ENCODE results near the gene SRGAP3.

Gene SRGAP3

DNA sequence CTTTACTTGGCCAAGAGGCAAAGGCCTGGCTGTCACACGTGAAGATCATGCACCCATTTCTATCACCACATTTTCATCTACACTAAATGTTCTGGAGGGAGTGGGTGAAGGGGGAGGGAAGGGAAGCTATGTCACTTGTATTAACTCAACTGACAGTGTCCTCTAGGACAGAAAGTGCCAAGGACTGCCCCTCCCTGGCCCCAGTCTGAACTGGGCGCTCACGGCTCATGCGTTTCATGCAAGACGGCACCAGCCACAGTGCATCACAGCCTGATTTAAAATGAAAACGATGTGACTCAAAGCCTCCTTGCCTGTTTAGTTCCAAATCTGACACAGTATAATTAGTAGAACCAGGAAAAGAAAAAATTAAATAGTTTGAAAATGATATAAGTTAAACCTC lies 265.4 kb downstream of the SRGAP3 start:
- no peak for DNase-seq (ENCODE audit: low spot score)

DNA sequence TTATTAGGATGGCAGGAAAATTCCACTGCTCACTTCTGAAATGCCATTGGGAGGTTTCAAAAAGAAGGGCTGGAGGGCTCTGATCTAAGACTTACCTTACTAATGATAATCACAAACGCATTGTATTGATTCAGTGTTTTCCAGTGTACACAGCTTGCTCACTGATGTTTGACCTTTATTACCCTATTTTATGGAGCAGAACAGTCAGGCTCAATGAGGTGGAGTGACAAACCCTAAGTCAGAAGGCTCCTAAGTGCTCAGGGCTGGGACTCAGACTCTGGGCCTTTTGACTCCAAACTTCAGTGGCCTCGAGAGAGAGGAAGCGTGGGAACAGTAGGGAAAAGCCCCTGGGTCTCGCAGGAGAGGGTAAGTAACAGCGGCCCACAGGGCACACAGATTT lies 265.9 kb downstream of the SRGAP3 start:
- DNase-seq (ENCODE audit: low spot score), result no peak

DNA sequence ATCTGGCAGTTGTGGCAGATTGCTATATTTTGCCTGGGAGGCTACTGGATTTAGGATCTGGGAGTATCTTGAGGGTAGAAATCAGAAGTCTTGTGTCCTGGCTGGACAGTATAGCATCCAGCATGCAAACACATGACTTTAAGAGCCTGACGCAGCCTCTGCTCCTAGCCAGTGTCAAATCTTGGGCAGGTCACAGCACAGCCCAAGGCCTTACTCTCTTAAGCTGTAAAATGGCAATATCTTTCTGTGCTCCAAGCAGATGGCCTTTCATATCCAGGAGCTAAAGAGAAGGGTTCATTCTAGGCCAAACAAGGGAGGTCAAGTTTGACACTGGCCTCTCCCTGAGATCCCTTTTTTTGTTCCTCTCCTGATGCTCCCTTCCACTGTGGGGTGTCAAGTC lies 266.4 kb downstream of the SRGAP3 start:
- DNase-seq (ENCODE audit: low spot score), result no peak

DNA sequence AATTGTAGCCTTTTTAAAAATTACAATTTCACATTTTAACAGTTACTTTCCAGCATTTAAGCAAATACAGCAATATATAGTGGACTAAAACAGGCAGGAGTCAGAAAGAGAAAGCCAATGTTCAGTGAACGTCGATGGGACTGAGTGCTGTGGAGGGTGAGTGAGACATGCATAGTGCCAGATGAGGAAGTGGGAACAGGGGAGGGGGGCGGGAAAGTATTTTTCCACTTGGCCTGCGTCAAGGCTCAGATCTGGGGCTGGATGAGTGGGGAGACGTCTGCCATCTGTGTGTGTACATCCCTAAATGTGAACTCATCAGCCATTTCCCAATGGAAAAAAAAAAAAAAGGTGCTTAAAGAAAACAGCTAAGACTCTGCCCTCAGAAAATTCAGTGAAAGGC lies 266.9 kb downstream of the SRGAP3 start:
- DNase-seq (ENCODE audit: low spot score), result no peak

DNA sequence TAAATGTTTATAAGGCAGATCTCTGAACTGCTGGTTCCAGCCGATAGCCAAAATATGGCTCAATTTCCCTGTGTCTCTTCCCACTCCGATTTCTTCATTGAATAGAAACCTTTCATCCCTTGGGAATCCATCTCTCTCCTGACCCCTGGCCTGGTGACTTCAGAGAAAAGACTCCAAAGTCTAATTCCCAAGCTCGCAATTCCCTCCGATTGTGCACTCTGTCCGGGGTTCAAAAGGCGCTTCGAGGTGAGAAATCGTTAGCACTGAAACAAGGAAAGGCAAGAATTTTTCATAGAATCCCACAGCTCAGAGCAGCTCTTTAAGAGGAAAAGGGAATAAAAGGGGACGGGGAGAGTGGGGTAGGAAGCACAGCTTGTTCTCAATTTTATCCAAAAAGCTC lies 267.7 kb downstream of the SRGAP3 start:
- no peak for DNase-seq (ENCODE audit: low spot score)

DNA sequence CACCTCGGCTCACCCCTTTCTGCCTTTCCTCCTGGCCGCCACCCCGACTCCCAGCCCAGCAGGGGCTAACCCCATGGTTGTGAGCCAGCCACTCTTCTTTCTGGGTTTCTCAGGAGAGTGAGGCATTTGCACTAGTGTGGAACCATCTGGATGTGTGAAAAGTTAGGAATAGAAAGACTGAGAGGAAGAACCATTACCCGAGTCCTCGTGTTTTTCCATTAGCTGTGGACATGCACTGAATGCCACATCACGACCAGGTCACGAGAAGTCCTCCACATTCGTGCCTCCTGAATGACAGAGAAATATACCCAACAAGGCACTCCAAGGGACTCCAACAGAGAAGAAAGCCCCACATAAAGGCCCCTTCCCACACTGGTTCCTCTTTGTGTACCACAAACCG lies 268.1 kb downstream of the SRGAP3 start:
- DNase-seq (ENCODE audit: low spot score), result no peak

DNA sequence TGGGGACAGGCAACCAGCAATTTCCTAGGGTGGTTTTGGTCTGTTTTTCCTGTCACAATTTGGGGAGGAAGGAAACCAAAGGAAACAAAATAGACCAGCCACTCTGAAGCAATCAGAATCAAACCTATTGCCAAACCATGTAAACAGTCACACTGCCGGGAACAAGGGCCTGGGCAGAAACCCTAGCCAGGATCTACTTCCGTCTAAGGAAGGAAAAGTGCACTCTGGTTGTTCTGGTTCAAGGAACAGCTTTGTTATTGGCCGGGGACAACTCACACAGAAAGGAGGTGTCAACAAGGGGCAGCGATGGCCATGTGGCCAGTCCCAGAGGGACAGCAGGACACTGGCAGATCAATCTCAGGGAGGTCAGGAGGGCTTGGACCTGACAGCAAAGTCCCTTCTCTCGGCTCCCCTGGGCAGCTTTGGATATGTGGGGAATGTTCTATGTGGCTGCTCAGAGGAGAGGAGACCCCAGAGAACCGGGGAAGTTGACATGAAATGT lies 268.6 kb downstream of the SRGAP3 start:
- DNase-seq (ENCODE audit: low spot score), result no peak

DNA sequence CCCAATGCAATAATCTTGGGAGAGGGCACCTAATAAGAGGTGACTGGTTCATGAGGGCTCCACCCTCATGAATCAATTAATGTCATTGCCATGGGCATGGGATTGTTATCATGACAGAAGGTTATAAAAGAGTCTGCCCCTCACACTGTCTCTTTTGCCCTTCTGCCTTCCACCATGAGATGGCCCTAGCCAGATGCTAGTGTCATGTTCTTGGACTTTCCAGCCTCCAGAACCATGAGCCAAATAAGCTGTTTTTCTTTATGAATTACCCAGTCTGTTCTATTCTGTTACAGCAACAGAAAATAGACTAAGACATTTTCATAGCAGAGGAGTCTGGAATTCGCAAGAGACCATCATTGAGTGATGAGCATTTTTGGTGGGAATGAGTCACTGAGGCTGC lies 270.2 kb downstream of the SRGAP3 start:
- DNase-seq (ENCODE audit: low spot score), result no peak

DNA sequence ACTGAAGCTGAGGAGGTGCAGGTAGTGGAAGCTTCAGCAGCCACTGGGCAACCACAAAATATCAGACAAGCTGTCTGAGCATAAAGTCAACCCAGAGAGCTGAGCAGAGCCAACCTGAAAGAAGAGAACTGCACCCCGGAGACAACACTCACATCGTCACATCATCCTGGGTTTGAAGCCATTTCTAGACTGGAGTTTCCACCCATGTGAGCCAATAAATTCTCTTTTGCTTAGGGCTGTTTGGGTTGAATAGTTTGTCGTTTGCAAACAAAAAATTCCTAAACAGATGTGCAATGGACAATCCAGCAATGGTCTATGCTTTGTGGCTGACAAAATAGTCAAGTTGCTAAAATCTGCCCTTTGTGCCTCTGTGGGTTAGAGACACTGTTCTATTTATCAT lies 270.9 kb downstream of the SRGAP3 start:
- no peak for DNase-seq (ENCODE audit: low spot score)

DNA sequence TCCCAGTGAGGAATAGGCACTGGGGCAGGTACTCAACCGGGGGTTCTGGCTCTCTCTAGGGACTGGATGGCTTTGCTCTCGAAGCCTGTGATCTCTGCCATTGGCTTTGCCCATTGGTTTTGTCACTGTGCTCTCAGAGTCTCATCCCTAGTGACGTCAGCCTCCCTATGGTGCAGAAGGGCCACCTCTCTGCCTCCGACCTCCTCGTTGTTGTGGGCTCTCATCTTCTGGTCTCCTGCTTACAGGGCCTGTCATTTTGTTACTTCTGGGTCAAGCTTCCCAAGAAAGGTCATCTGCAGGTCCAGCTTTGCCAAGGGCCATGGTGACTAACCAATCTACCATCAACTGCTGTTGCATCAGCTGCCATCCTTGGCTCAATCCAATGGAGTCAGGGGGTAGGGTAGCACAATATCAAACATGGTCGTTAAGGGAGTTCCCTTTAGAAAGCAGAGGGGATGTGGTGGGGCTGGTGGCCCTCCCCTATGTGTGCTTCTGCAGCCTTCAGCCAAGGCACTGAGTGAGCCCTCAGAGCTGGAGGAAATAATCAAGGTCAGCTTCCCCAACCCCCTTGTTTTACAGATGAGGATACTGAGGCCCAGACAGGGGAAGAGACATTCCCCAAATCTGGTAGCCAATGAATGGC lies 272.8 kb downstream of the SRGAP3 start:
- DNase-seq (ENCODE audit: low spot score), result no peak

DNA sequence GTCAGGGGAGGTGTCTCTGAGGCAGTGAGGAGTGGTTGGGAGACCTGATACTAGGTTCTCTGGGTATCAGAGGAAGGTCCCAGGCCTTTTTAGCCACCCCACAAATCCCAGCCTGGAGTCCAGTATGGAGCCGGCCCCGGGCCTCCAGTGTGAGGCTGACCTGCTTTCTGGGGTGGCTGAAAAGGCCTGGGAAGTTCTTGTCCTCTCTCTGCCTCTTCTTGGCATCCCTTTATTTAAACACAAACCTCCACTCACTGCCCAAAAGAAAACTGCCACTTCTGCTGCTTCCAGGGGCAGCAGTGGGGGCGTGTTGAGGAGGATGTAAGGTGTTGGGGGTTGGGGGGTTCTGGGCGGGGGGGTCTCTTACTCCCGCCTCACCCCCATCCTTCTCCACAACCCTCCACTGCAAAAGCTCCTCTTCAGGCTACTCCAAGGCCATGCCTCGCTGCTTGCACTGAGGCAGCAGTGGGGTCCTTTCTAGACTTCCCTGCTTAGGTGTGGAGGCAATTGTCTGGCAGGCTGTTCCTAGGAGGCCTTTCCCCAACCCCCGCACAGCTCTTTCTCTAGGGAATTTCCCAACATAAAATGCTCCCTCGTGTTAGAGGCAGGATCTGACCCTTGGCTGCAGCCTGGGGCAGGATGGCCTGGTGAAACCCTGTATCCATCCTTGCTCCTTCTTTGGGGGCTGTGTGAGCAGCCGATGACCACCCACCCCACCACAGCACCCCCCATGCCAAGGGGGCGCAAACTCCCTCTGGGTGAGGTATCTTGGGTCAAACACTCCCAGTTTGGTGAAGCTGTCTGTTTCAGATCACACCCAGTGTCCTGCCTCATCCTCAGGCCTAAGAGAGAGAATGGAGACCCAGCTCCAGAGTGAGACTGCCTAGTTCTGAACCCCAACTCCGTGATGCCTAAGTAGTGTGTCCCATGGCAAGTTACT lies 274.1 kb downstream of the SRGAP3 start:
- DNase-seq (ENCODE audit: low spot score), result no peak

DNA sequence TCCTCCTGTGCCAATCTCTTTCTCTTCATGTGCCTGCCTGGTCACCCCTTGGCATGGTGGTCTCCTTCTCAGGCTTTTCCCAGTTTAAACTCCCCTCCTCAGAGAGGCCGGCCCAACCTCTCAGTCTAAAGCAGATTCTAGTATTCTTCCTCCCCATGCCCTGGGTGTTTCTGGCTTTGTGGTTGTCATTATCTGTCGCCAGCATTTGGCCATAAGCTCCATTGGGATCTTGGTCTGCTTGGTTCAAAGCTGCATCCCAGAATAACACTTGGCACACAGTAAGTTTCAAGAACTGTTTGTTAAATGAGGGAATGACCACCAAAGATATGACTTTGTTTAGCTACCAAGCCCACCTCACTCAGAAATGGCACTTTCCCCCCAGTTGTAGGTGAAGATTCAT lies 275.0 kb downstream of the SRGAP3 start:
- no peak for DNase-seq (ENCODE audit: low spot score)

DNA sequence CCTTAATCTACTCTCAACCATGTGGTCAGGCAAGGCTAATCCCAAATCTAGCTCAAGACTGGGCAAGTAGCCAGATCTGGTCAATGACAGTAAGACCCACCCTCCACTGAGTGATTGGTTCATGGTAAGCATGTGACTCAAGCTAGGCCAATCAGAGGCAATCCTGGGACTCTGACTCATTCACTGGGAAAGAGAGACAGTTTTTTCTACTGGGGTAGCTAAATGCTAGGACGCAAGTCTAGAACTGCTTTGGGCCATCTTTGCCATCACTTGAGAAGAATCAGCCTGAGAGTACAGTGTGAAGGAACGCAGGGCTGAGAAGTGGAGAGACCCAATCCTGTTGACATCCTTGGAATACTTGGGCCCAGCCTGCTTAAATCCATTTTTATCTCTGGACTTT lies 276.8 kb downstream of the SRGAP3 start:
- DNase-seq (ENCODE audit: low spot score), result no peak

DNA sequence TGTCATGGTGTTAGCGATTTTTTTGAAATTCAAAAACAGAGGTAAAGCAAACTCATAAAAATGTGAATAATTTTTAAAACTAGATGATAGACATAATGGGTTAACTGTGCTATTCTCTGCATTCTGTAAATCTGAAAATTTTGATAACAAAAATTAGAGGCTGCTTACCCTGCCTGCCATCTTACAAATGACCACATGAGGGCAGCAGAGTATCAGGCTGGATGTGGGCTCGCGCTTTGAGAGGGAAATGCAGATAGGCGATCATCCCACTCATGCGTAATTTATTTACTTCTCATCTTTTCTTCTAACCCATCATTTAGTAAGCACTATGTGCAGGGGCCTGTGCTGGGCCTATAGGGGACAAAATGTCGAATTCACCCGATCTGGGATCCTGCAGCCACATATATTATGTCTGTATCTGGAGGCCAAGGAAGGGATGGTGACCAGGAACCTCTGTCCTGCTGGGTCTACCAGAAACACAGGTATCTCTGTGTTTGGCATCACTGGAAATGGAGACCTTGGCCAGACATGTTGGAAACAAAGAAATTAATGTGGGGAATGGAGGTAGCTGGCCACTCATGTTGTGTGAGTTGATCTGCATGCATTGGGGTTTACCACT lies 278.4 kb downstream of the SRGAP3 start:
- peak; percentile 74 for DNase-seq (ENCODE audit: low spot score)

DNA sequence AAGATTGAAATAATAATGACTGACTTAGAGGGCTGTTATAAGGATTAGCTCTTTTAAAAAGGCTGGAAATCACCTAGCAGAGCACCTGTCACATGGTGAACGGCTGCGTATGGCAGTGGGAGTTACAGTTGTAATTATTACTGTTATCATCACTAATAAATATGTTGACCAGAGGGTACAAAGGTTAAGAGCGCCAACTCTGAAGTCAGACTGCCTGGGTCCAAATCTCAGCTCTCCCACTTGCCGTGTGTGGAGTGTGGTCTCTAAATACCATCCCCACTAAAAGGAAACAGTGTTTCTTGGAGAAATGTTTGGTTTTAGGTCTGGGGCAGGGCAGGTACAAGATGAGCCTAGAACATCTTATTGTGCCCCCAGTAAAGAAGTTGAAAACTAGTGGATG lies 280.2 kb downstream of the SRGAP3 start:
- DNase-seq (ENCODE audit: low spot score), result no peak

DNA sequence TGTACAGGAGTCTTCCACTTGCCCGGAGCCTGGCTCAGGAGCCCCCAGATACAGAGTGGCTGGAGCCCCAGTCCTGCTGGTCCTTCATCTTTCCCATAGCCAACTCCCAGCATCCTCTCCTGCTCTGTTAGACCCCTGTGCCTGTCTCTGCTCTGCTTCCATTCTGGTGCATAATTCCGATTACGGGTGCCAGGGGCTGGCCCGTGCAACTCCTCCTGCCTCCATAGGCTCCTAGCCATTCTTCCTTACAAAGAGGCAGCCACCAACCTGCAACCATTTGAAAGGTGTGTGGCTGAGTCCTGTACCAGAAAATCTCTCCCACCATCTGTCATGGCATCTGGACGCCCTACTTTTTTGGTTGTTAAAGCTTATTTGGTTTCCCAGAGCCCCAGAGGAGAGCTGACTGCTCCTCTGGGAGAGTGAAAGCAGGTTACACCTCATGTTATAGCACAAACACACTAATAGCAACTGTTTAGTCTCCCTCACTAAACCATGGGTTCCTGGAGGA lies 281.0 kb downstream of the SRGAP3 start:
- no peak for DNase-seq (ENCODE audit: low spot score)

DNA sequence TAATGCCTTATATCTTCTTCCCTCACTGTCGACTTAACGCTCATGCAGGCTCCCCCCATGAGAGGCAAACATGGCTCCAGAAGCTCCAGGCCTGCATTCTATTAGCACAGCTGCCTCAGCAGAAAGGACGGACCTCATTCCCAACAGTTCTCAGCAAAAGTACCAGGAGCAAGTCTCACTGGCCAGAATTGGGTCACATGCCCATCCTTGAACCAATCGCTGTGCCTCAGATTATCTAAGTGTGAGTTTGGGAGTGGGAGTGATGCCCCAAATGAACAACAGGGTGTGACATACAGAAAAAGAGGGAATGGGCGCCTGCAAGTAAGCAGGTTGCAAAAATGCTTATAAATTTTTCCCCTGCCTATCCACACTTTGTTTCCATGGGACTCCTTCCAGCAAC lies 281.9 kb downstream of the SRGAP3 start:
- peak; percentile 40 for DNase-seq (ENCODE audit: low spot score)

DNA sequence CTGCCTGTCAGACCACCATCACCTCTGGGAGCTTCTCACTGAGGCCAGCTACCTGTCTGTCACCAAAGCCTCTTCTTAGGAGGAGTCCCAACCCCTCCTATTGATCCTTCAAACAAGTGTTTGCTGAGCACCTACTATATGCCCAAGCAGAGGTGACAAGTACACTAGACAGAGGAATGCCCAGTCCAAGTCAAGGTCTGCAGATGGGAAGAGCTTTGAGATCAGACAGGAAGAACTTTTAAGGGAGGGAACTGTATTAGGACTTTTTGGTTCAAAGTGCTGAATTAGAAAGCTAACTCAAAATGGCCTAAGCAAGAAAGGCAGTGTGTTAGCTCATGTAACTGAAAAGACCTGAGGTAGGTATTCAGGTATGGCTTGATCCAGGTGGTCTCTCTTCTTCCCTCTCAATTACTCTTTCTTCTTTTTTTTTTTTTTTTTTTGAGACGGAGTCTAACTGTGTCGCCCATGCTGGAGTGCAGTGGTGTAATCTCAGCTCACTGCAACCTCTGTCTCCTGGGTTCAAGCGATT lies 282.6 kb downstream of the SRGAP3 start:
- DNase-seq (ENCODE audit: low spot score), result no peak

DNA sequence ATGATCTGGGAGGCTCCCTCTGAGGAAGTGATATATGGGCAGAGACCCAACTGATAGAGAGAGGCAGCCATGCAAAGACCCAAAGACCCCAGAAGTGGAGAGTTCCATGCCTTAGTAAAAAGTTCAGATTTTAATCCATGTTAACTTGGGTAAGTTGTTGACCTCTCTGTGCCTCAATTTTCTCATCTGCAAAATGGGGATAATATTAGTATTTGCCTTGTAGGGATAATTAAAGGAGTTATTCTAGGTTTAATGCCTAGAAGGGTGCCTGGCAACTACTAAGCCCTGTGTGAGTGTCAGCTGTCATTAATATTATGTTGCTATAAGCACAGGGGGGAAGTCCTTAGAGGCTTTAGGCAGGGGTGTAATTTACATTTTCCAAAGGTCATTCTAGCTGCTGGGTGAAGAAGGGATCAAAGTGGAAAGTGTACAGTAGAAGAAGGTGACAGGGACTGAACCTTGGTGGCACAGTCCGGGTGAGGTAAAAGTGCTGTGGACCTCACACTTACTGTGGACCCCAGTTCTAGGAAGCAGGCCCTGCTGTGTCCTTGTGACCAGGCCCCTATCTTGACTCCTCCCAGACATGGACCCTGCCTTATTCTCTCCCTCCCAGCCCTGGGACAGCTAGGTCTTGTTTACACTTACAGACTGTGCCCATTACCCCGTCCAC lies 283.2 kb downstream of the SRGAP3 start:
- DNase-seq (ENCODE audit: low spot score), result no peak

DNA sequence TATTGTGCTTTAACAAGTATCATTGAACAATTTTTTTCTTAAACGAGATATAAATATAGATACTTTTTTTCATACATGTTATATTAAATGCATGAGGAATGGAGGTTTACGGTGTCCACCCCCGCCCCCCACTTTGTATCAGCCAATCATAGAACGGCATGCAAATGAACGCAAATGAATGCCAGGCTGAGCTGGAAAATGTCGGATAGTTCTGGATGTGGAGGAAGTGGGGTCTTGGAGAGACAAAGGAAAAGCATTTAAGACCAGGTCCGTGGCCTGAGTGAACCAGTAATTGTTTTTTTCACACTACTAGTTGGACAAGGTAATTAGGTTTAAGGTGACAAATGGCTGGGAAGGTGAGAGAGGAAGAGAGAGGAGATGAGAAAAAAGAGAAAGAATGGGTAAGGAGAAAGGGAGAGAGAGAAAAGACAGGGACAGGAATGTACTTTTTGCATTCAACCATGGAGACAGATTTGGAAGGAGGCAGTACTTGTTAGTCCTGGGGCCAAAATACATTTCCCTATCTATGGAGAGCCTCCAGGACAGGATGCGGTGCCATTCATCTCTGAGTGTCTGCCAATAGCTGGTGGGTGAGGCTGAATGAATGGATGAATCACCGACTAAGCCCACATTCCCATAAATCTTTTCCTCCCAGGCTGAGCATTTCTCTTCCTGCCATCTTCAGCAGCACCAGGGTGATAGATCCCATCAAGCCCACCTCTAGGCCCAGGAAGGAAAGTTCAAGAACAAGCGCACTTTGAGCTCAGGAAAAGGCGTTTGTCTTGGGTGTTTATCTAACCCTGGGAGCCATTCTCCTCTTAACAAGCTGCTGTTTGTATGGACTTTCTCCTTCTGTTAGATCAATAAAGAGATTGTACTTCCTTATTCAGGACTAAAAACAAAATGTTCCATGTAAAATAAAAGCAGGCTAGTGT lies 284.7 kb downstream of the SRGAP3 start:
- no peak for DNase-seq (ENCODE audit: low spot score)

Data from ecto neural progenitor cell (in vitro differentiated cells).